HG02943 (cell line): ENCODE results near the gene ERBB4.

Source experiments
- ATAC-seq: cut with Tn5 transposase; IDR thresholded peaks from one replicate; pipeline ENCODE4 v1.9.1; 2021; ENCODE audit warnings: mild to moderate bottlenecking, low read depth, moderate library complexity; ENCODE audit not compliant: unreplicated experiment

ERBB4 gene

GRCh38 chr2:211331736-211332135 lies 1206.9 kb downstream of the ERBB4 start:
- ATAC-seq, result no peak

- no peak for ATAC-seq
Measured at GRCh38 chr2:211329882-211330281, 1208.7 kb downstream of the ERBB4 start.

GRCh38 chr2:211329421-211329820 lies 1209.2 kb downstream of the ERBB4 start:
- no peak for ATAC-seq

GRCh38 chr2:211328126-211328525 lies 1210.5 kb downstream of the ERBB4 start:
- ATAC-seq, result no peak
